Measurements from ENCODE around the gene CD300LD. TPM values are rescaled to one million over a fixed set of nuclear protein-coding genes. Genes with fewer than 3 reads are reported as not detected.

Gene CD300LD
- total RNA-seq (2021; ENCODE audit: unreplicated experiment) = not detected
- polyA plus RNA-seq (2012; ENCODE audit: insufficient read length) = not detected
- Bru-seq, nascent RNA = not detected
- BruChase-seq, experiment 1, labeled RNA remaining after a 2-hour chase = not detected
- not detected for BruChase-seq, experiment 2, labeled RNA remaining after a 6-hour chase
- long read RNA-seq = 0 reads

DNA sequence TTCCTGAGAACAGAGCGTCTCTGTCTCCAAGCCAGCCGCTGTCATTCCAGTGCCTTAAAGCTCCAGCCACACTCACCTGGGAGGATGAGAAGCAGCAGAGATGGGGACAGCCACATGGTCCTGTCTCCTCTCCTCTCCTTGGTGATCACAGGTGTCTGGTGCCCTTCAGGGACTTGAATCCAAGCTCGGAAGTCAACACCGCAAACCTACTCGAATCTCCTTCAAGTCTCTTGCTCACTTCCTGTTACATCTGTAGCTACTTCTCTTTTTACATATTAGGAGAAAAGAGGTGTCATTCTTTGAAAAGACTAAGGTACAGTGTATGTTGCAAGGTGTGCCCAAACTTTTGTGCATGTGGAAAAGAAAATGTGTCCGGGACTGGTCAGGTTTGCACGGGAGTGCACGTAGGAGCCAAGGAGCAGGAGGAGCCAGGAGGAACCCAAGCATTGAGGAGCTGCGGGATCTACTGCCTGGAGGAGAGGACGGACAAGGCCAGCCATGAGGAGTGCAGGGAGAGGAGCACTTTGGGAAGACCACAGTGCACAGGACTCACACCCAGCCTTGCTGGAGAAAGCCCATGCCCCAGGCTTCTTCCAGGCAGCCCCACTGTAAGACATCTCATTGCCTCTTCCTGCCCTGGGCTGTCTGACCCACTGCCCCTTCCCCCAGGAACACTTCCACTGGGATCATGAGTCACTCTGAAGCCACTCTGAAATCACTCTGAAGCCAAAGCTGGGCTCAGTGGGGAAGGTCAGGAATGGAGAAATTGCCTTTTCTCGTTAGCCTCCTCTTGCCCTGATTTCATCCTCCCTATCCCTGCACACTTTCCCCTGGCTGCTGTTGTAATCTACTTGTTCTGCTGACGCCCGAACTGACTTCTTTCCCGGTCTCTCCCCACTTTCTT is at the start of gene CD300LD:
Gene CD300LD, minus strand, starts transcription at position 197 of the 904 bp plus-strand sequence. Its CDS starts 81 bp downstream, at position 116.
- Histone ChIP-seq H3K4me3 (ENCODE audit: low read depth in 2 of 2, low read length in 2 of 2) (no peak within 1 kb of the TSS), H3K27ac (ENCODE audit: low read length) (no peak within 1 kb of the TSS), H3K4me1 (ENCODE audit: control insufficient read depth, insufficient read depth, low read length) (no peaks in the 10 kb centered on the region), H3K27me3 (ENCODE audit: control insufficient read depth, insufficient read depth, low read length) (peaks cover 5% of the 10 kb centered on the region; the same call in 1 of the 2 replicates), H3K9me3 (ENCODE audit: control insufficient read depth, insufficient read depth, low read depth, low read length) (no peaks in the 10 kb centered on the region), H3K36me3 (ENCODE audit: control insufficient read depth, insufficient read depth, low read length) (no peaks in the 10 kb centered on the region)
- TF ChIP-seq SIN3A (IDR thresholded peaks at IDR 0.05; ENCODE audit: borderline replicate concordance, insufficient read depth, low read depth, low read length) = no peak
- TF ChIP-seq, protein P1, sequence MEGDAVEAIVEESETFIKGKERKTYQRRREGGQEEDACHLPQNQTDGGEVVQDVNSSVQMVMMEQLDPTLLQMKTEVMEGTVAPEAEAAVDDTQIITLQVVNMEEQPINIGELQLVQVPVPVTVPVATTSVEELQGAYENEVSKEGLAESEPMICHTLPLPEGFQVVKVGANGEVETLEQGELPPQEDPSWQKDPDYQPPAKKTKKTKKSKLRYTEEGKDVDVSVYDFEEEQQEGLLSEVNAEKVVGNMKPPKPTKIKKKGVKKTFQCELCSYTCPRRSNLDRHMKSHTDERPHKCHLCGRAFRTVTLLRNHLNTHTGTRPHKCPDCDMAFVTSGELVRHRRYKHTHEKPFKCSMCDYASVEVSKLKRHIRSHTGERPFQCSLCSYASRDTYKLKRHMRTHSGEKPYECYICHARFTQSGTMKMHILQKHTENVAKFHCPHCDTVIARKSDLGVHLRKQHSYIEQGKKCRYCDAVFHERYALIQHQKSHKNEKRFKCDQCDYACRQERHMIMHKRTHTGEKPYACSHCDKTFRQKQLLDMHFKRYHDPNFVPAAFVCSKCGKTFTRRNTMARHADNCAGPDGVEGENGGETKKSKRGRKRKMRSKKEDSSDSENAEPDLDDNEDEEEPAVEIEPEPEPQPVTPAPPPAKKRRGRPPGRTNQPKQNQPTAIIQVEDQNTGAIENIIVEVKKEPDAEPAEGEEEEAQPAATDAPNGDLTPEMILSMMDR (IDR thresholded peaks at IDR 0.05) = no peak
- no peak for TF ChIP-seq POLR2AphosphoS5 (IDR thresholded peaks at IDR 0.05; ENCODE audit: low read depth, low read length)
- TF ChIP-seq TCF7L2 (IDR thresholded peaks at IDR 0.05; ENCODE audit: low read depth, low read length) = no peak
- TF ChIP-seq, protein P2, sequence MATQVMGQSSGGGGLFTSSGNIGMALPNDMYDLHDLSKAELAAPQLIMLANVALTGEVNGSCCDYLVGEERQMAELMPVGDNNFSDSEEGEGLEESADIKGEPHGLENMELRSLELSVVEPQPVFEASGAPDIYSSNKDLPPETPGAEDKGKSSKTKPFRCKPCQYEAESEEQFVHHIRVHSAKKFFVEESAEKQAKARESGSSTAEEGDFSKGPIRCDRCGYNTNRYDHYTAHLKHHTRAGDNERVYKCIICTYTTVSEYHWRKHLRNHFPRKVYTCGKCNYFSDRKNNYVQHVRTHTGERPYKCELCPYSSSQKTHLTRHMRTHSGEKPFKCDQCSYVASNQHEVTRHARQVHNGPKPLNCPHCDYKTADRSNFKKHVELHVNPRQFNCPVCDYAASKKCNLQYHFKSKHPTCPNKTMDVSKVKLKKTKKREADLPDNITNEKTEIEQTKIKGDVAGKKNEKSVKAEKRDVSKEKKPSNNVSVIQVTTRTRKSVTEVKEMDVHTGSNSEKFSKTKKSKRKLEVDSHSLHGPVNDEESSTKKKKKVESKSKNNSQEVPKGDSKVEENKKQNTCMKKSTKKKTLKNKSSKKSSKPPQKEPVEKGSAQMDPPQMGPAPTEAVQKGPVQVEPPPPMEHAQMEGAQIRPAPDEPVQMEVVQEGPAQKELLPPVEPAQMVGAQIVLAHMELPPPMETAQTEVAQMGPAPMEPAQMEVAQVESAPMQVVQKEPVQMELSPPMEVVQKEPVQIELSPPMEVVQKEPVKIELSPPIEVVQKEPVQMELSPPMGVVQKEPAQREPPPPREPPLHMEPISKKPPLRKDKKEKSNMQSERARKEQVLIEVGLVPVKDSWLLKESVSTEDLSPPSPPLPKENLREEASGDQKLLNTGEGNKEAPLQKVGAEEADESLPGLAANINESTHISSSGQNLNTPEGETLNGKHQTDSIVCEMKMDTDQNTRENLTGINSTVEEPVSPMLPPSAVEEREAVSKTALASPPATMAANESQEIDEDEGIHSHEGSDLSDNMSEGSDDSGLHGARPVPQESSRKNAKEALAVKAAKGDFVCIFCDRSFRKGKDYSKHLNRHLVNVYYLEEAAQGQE (IDR thresholded peaks at IDR 0.05; ENCODE audit: insufficient read depth in 1 of 2, low read depth in 2 of 2, low read length in 1 of 2) = no peak
- POLR2A ChIA-PET = interaction anchor here (0.6 kb wide), 1 partner anchor 182 kb away, joined by 9 read pairs; no protein-coding TSS in a partner anchor
- in situ Hi-C loops (cut with HindIII; ENCODE audit: low pct_unique_long_range_greater_than_20kb, low sequenced_read_pairs) (no loop called here), intact Hi-C loops (cut with micrococcal nuclease; ENCODE audit: unreplicated experiment) (no loop called here)
- BruUV-seq (replicated peaks) = no TSS peak
- CTCF ChIA-PET = interaction anchor here (1.0 kb wide), 1 partner anchor 26 kb away, joined by 3 read pairs; no protein-coding TSS in a partner anchor
- DNase-seq (ENCODE audit: low read depth, low spot score) (no peak), ATAC-seq (peak; percentile 66)

DNA sequence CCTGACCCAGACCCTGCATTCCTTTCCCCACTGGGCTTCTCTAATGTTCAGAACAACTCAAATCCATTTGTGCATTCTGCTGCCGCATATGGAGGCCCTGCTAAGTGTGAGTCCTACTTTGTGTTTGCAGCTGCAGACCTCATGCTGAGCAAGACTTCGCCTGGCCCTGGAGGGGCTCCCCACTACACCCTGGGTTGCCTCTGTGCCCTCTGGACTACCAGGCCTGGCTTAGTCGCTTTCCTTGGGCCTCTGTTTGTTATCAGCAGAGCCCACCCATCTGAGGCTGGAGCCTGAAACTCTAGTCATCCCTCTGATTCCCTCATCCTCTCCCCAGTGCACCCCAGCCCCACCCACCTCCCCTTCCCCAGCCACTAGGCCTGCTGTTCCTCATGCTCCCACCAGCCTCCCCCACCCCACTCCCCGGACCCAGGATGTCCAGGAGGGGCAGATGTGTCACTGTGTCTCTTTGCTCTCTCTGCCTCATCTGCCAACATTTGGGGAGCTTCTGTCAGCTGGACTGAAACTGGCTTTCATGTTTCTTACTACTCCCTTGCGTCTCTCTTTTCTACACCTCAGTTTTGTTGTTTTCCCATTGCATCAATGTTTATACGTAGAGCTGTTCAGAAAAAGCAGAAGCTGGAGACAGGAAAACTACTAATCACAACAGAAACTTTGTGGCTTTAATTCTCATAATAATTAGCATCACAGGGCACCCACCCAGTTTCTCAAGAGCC is 49.3 kb upstream of the CD300LD start:
- in situ Hi-C loops (cut with HindIII; ENCODE audit: low pct_unique_long_range_greater_than_20kb, low sequenced_read_pairs) = no loop called here
- intact Hi-C loops (cut with micrococcal nuclease; ENCODE audit: unreplicated experiment) = loop anchor here (5.0 kb wide), 1 partner anchor 89 kb away; no protein-coding TSS in a partner anchor
- TF ChIP-seq, protein P2 (IDR thresholded peaks at IDR 0.05; ENCODE audit: insufficient read depth in 1 of 2, low read depth in 2 of 2, low read length in 1 of 2) = no peak
- TF ChIP-seq SIN3A (IDR thresholded peaks at IDR 0.05; ENCODE audit: borderline replicate concordance, insufficient read depth, low read depth, low read length) (no peak), TCF7L2 (IDR thresholded peaks at IDR 0.05; ENCODE audit: low read depth, low read length) (no peak), POLR2AphosphoS5 (IDR thresholded peaks at IDR 0.05; ENCODE audit: low read depth, low read length) (no peak)
- TF ChIP-seq, protein P1 (IDR thresholded peaks at IDR 0.05) = no peak
- CTCF ChIA-PET = interaction anchor here (0.6 kb wide), 1 partner anchor 23 kb away, joined by 7 read pairs; no protein-coding TSS in a partner anchor
- ATAC-seq = no peak
- Histone ChIP-seq H3K27ac (ENCODE audit: low read length) (no peak overlapping the region), H3K27me3 (ENCODE audit: control insufficient read depth, insufficient read depth, low read length) (peaks cover 29% of the 10 kb centered on the region), H3K9me3 (ENCODE audit: control insufficient read depth, insufficient read depth, low read depth, low read length) (no peaks in the 10 kb centered on the region), H3K36me3 (ENCODE audit: control insufficient read depth, insufficient read depth, low read length) (no peaks in the 10 kb centered on the region), H3K4me1 (ENCODE audit: control insufficient read depth, insufficient read depth, low read length) (no peaks in the 10 kb centered on the region), H3K4me3 (ENCODE audit: low read depth in 2 of 2, low read length in 2 of 2) (no peak overlapping the region)
- no peak for DNase-seq (ENCODE audit: low read depth, low spot score)
- BruUV-seq (replicated peaks) = no TSS peak
- POLR2A ChIA-PET = no interaction called here

Measured in Panc1 (cell line).